H9 (cell line): Measurements from ENCODE around the gene PIK3CD. TPM values are rescaled to one million over a fixed set of nuclear protein-coding genes. Genes with fewer than 3 reads are reported as not detected.

Experiments
- DNase-seq: peaks from one replicate; pipeline ENCODE4 v3.0.0-alpha.2; 2017
- H2AFZ ChIP-seq: one replicate; pipeline ENCODE4 v1.6.1; 2013; ENCODE audit warnings: mild to moderate bottlenecking, low read length, control low read depth, moderate library complexity
- H2AK5ac ChIP-seq: 2 replicates; pipeline ENCODE4 v1.6.1; 2013; ENCODE audit warnings: low read length, control low read depth, mixed read lengths; ENCODE audit not compliant: insufficient read length
- H2BK120ac ChIP-seq: one replicate; pipeline ENCODE4 v1.6.1; 2013; ENCODE audit warnings: low read depth, mild to moderate bottlenecking, low read length, control low read depth, inconsistent platforms; ENCODE audit not compliant: poor library complexity, severe bottlenecking
- H2BK12ac ChIP-seq: 2 replicates; pipeline ENCODE4 v1.6.1; 2013; ENCODE audit warnings: low read length, control low read depth, mixed read lengths, low read depth; ENCODE audit not compliant: insufficient read length
- H2BK15ac ChIP-seq: 2 replicates; pipeline ENCODE4 v1.6.1; 2013; ENCODE audit warnings: low read depth, low read length, control low read depth
- H2BK20ac ChIP-seq: one replicate; pipeline ENCODE4 v1.6.1; 2013; ENCODE audit warnings: low read depth, mild to moderate bottlenecking, low read length, control low read depth, inconsistent platforms; ENCODE audit not compliant: poor library complexity, severe bottlenecking
- H2BK5ac ChIP-seq: 2 replicates; pipeline ENCODE4 v1.6.1; 2013; ENCODE audit warnings: low read length, control low read depth, mixed read lengths; ENCODE audit not compliant: insufficient read length
- H3K14ac ChIP-seq: 2 replicates; pipeline ENCODE4 v1.6.1; 2013; ENCODE audit warnings: low read length, control low read depth; ENCODE audit not compliant: insufficient read depth
- H3K18ac ChIP-seq: 2 replicates; pipeline ENCODE4 v1.6.1; 2013; ENCODE audit warnings: low read depth, mild to moderate bottlenecking, mixed read lengths, low read length, control low read depth; ENCODE audit not compliant: insufficient read length
- H3K23ac ChIP-seq: 2 replicates; pipeline ENCODE4 v1.6.1; 2013; ENCODE audit warnings: low read length, control low read depth, mixed read lengths, low read depth; ENCODE audit not compliant: insufficient read length
- H3K23me2 ChIP-seq: 2 replicates; pipeline ENCODE4 v1.6.1; 2013; ENCODE audit warnings: low read depth, mild to moderate bottlenecking, mixed read lengths, low read length, control low read depth; ENCODE audit not compliant: insufficient read length, poor library complexity, severe bottlenecking
- H3K27ac ChIP-seq: 2 replicates; pipeline ENCODE4 v1.5.1; 2013; ENCODE audit warnings: low read length, control low read depth, mixed read lengths, low read depth; ENCODE audit not compliant: insufficient read length
- H3K27me3 ChIP-seq: 2 replicates; pipeline ENCODE4 v1.6.1; 2013; ENCODE audit warnings: low read length, control low read depth, inconsistent platforms; ENCODE audit not compliant: insufficient read depth
- H3K4ac ChIP-seq: 2 replicates; pipeline ENCODE4 v1.6.1; 2013; ENCODE audit warnings: low read depth, mild to moderate bottlenecking, control low read depth, inconsistent platforms, low read length, moderate library complexity
- H3K4me1 ChIP-seq: 2 replicates; pipeline ENCODE4 v1.6.1; 2013; ENCODE audit warnings: low read length, control low read depth, inconsistent platforms; ENCODE audit not compliant: insufficient read depth
- H3K4me2 ChIP-seq: 2 replicates; pipeline ENCODE4 v1.6.1; 2013; ENCODE audit warnings: low read length, control low read depth, mixed read lengths; ENCODE audit not compliant: insufficient read length, insufficient read depth
- H3K56ac ChIP-seq: 2 replicates; pipeline ENCODE4 v1.6.1; 2013; ENCODE audit warnings: low read depth, mild to moderate bottlenecking, mixed read lengths, low read length, control low read depth; ENCODE audit not compliant: insufficient read length
- H3K79me1 ChIP-seq: 2 replicates; pipeline ENCODE4 v1.6.1; 2013; ENCODE audit warnings: low read depth, mild to moderate bottlenecking, moderate library complexity, low read length, control low read depth, inconsistent platforms; ENCODE audit not compliant: insufficient read depth, poor library complexity, severe bottlenecking
- H3K79me2 ChIP-seq: 2 replicates; pipeline ENCODE4 v1.6.1; 2013; ENCODE audit warnings: low read length, control low read depth, inconsistent platforms; ENCODE audit not compliant: insufficient read depth
- H3K9ac ChIP-seq: 2 replicates; pipeline ENCODE4 v1.6.1; 2013; ENCODE audit warnings: low read length, control low read depth, mixed read lengths; ENCODE audit not compliant: insufficient read length; ENCODE audit errors: extremely low read depth
- H3K9me3 ChIP-seq: one replicate; pipeline ENCODE4 v1.6.1; 2013; ENCODE audit warnings: low read depth, low read length, inconsistent platforms; ENCODE audit not compliant: control insufficient read depth
- H3T11ph ChIP-seq: one replicate; pipeline ENCODE4 v1.6.1; 2013; ENCODE audit warnings: mild to moderate bottlenecking, low read length, control low read depth, inconsistent platforms
- H4K20me1 ChIP-seq: one replicate; pipeline ENCODE4 v1.6.1; 2013; ENCODE audit not compliant: control insufficient read depth, insufficient read length, insufficient read depth
- H4K5ac ChIP-seq: 2 replicates; pipeline ENCODE4 v1.6.1; 2013; ENCODE audit warnings: low read depth, mild to moderate bottlenecking, mixed read lengths, low read length, control low read depth; ENCODE audit not compliant: insufficient read length
- H4K8ac ChIP-seq: replicated peaks from 2 replicates; pipeline ENCODE4 v1.6.1; 2013; ENCODE audit warnings: low read length, control low read depth, mixed read lengths, low read depth; ENCODE audit not compliant: insufficient read length
- H4K91ac ChIP-seq: 2 replicates; pipeline ENCODE4 v1.6.1; 2013; ENCODE audit warnings: low read depth, mild to moderate bottlenecking, moderate library complexity, mixed read lengths, low read length, control low read depth; ENCODE audit not compliant: insufficient read length
- H3K27ac Mint-ChIP-seq, 3 experiments: 2 replicates in 2 of 3; 3 replicates in 1 of 3; pipeline ENCODE4 v1.8.0; 2020 to 2021; ENCODE audit warnings: mixed read lengths in 3 of 3, mild to moderate bottlenecking in 1 of 3, moderate library complexity in 1 of 3
- H3K27me3 Mint-ChIP-seq: 2 replicates; pipeline ENCODE4 v1.8.0; 2021; ENCODE audit warnings: low read depth, mild to moderate bottlenecking, moderate library complexity, mixed read lengths
- H3K36me3 Mint-ChIP-seq, 3 experiments: 2 replicates in 2 of 3; 3 replicates in 1 of 3; pipeline ENCODE4 v1.8.0; 2020 to 2021; ENCODE audit warnings: low read depth in 3 of 3, mixed read lengths in 3 of 3; ENCODE audit not compliant: insufficient read depth in 1 of 3
- H3K4me1 Mint-ChIP-seq, 2 experiments: 2 replicates each; pipeline ENCODE4 v1.8.0; 2020; ENCODE audit warnings: mixed read lengths in 2 of 2
- H3K4me3 Mint-ChIP-seq, 2 experiments: 2 replicates in 1 of 2; 3 replicates in 1 of 2; pipeline ENCODE4 v1.8.0; 2020 to 2021; ENCODE audit warnings: mild to moderate bottlenecking in 2 of 2, mixed read lengths in 2 of 2, moderate library complexity in 1 of 2
- H3K9me3 Mint-ChIP-seq, 2 experiments: 2 replicates in 1 of 2; 3 replicates in 1 of 2; pipeline ENCODE4 v1.8.0; 2020; ENCODE audit warnings: mild to moderate bottlenecking in 2 of 2, mixed read lengths in 2 of 2, moderate library complexity in 1 of 2
- WGBS: extraction: QIAGEN DNeasy Blood & Tissue Kit; methylation state at CpG from one replicate; pipeline ENCODE4 v1.1.7; 2013; ENCODE audit warnings: missing lambda C conversion rate, low lambda C conversion rate, mixed read lengths; ENCODE audit not compliant: insufficient read length; ENCODE audit errors: extremely low coverage; 5-methylcytosine and 5-hydroxymethylcytosine counted together
- total RNA-seq: library from RNA; stranded (reverse); gene quantifications from 2 replicates; pipeline ENCODE4 v1.2.1, GENCODE V29; 2021
- TF ChIP-seq, protein P1 (sequence below): fragments of 200-600 bp; sonication (generic); conservative IDR thresholded peaks from 3 replicates; pipeline ENCODE4 v1.8.0; 2021; ENCODE audit warnings: antibody characterized with exemption, mild to moderate bottlenecking

PIK3CD gene
- total RNA-seq, 1 experiment from 2014 or later: 10.0 TPM

DNA sequence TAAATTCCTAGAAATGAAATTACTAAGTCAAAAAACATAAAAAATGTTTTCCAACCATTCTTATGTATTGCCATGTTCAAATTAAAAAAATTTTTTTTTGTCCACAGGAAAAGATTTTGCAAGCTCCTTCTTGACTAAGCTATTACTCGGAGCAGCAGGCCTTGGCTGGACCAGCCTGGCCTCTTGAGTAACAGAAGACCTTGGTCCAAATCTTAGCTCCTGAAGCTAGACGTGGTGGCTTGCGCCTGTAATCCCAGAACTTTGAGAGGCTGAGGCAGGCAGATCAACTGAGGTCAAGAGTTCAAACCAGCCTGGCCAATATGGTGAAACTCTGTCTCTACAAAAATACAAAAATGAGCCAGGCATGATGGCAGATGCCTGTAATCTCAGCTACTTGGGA lies 94.7 kb downstream of the PIK3CD start:
- Histone ChIP-seq H3K18ac (no peak overlapping the region), H3K23ac (no peak overlapping the region), H2BK5ac (no peak overlapping the region), H3K9ac (no peak overlapping the region), H4K8ac (no peak overlapping the region), H3K14ac (no peak overlapping the region), H3K4me1 (no peaks in the 10 kb centered on the region), H3K56ac (no peak overlapping the region), H3K27ac (no peak overlapping the region), H2AFZ (no peak overlapping the region), H2AK5ac (no peak overlapping the region), H3K79me1 (no peaks in the 10 kb centered on the region), H2BK120ac (no peak overlapping the region), H3K4me2 (no peak overlapping the region), H4K20me1 (no peaks in the 10 kb centered on the region), H2BK20ac (no peak overlapping the region), H3K4ac (no peak overlapping the region), H4K5ac (no peak overlapping the region), H2BK12ac (no peak overlapping the region), H3K23me2 (no peaks in the 10 kb centered on the region), H4K91ac (no peak overlapping the region), H3K27me3 (no peaks in the 10 kb centered on the region), H3K9me3 (no peaks in the 10 kb centered on the region), H3K79me2 (no peaks in the 10 kb centered on the region), H3T11ph (no peak overlapping the region), H2BK15ac (no peak overlapping the region)
- no peak overlapping the region for H3K4me3 Mint-ChIP-seq
- TF ChIP-seq, protein P1, sequence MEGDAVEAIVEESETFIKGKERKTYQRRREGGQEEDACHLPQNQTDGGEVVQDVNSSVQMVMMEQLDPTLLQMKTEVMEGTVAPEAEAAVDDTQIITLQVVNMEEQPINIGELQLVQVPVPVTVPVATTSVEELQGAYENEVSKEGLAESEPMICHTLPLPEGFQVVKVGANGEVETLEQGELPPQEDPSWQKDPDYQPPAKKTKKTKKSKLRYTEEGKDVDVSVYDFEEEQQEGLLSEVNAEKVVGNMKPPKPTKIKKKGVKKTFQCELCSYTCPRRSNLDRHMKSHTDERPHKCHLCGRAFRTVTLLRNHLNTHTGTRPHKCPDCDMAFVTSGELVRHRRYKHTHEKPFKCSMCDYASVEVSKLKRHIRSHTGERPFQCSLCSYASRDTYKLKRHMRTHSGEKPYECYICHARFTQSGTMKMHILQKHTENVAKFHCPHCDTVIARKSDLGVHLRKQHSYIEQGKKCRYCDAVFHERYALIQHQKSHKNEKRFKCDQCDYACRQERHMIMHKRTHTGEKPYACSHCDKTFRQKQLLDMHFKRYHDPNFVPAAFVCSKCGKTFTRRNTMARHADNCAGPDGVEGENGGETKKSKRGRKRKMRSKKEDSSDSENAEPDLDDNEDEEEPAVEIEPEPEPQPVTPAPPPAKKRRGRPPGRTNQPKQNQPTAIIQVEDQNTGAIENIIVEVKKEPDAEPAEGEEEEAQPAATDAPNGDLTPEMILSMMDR: no peak
- peaks cover 34 to 79% (median 72%) of the 10 kb centered on the region in 3 experiments; a peak in 6 of 7 replicates for H3K36me3 Mint-ChIP-seq
- DNase-seq: no peak
- H3K27ac Mint-ChIP-seq: no peak overlapping the region; a peak in 1 of 7 replicates
- H3K27me3 Mint-ChIP-seq: no peaks in the 10 kb centered on the region; the same call in 1 of the 2 replicates
- no peaks in the 10 kb centered on the region; a peak in 1 of 4 replicates for H3K4me1 Mint-ChIP-seq
- no peaks in the 10 kb centered on the region for H3K9me3 Mint-ChIP-seq
- no CpG with 5 or more reads among the region's 3 CpGs for WGBS
